ENCODE measurements around the gene BIRC5. TPM values are rescaled to one million over a fixed set of nuclear protein-coding genes. Genes with fewer than 3 reads are reported as not detected.

BIRC5 gene
- total and polyA plus RNA-seq, 8 donors, result 4.8 to 43.4 (median 23.7) TPM

DNA sequence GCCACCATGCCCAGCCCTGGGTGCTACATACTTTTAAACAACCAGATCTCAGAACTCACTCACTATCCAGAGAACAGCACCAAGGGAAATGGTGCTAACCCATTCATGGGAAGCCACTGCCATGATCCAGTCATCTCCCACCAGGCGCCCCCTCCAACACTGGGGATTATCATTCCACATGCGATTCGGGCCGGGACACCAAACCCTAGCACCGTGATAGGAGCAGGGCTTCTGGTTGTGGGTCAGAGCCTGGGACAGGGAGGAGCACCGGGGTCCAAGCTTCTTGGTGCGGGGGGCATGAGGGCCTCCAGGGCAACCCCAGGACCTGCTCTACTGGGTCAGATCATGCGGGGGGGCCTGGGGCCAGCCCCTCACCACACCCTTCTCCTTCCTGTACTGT lies 21.8 kb downstream of the BIRC5 start:
- H3K9me3 ChIP-seq, result no peaks in the 10 kb centered on the region
- no peak for ATAC-seq
- TF ChIP-seq CTCF (IDR thresholded peaks at IDR 0.05), result no peak
- H3K4me1 ChIP-seq, result peaks cover 0 to 9% of the 10 kb centered on the region in 2 donors
- H3K4me3 ChIP-seq, result no peak overlapping the region
- intact Hi-C loops (cut with DNase I), result no loop called here
- no peak for DNase-seq
- H3K36me3 ChIP-seq, result no peaks in the 10 kb centered on the region
- peaks cover 23 to 32% of the 10 kb centered on the region in 2 donors for H3K27me3 ChIP-seq
- H3K27ac ChIP-seq, result no peak overlapping the region

DNA sequence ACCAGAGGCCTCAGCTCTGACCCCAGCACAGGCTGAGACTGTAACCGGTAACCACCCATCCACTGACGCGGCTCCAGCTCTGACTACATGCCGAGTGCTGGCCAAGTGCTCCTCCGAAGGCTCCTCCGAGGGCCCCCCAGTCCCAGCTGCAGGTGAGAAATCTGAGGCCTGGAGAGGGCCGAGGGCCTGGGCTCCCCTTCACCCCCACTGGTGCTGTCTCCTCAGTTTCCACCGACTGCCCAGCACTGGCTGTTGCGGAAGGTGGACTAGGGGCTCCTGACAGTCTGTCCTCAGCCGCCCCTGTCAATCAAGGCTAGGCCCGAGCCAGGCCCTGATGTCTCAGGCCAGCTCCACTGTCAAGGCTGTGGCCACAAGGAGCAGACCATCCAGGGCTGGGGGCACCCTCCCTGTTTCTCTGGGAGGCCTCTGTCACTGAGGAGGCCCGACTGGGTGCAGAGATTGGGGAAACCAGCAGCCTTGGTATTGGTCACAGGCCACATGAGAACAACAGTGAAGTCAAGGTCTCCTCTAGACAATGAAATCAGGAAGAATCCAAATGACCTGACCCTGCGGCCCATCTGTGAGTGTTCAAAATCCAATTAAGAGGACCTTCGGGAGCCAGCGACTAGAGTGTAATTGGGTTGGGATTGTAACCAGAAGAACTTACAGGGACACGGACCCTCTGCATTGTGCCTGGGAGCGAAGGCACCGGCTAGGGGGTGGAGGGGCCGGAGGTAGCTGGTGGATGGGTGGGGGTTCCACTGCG lies 22.5 kb downstream of the BIRC5 start:
- H3K27ac ChIP-seq, result no peak overlapping the region
- DNase-seq (peak in 1 of 4 donors; percentile 58), ATAC-seq (no peak)
- no peak overlapping the region for H3K4me3 ChIP-seq
- intact Hi-C loops (cut with DNase I), result no loop called here
- peaks cover 0 to 6% of the 10 kb centered on the region in 2 donors for H3K4me1 ChIP-seq
- H3K9me3 ChIP-seq, result no peaks in the 10 kb centered on the region
- H3K27me3 ChIP-seq, result peaks cover 17 to 25% of the 10 kb centered on the region in 2 donors
- no peak for TF ChIP-seq CTCF (IDR thresholded peaks at IDR 0.05)
- no peaks in the 10 kb centered on the region for H3K36me3 ChIP-seq

- H3K4me1 ChIP-seq, result no peaks in the 10 kb centered on the region
- H3K36me3 ChIP-seq, result no peaks in the 10 kb centered on the region
- no peak overlapping the region for H3K4me3 ChIP-seq
- peaks cover 8 to 16% of the 10 kb centered on the region in 2 donors for H3K27me3 ChIP-seq
- no peak for TF ChIP-seq CTCF (IDR thresholded peaks at IDR 0.05)
- no peak overlapping the region for H3K27ac ChIP-seq
- H3K9me3 ChIP-seq, result no peaks in the 10 kb centered on the region
- DNase-seq (peak in 1 of 4 donors; percentile 51), ATAC-seq (no peak)
- intact Hi-C loops (cut with DNase I), result no loop called here
These were observed 23.5 kb downstream of the BIRC5 start for GRCh38 chr17:78237401-78238012.

DNA sequence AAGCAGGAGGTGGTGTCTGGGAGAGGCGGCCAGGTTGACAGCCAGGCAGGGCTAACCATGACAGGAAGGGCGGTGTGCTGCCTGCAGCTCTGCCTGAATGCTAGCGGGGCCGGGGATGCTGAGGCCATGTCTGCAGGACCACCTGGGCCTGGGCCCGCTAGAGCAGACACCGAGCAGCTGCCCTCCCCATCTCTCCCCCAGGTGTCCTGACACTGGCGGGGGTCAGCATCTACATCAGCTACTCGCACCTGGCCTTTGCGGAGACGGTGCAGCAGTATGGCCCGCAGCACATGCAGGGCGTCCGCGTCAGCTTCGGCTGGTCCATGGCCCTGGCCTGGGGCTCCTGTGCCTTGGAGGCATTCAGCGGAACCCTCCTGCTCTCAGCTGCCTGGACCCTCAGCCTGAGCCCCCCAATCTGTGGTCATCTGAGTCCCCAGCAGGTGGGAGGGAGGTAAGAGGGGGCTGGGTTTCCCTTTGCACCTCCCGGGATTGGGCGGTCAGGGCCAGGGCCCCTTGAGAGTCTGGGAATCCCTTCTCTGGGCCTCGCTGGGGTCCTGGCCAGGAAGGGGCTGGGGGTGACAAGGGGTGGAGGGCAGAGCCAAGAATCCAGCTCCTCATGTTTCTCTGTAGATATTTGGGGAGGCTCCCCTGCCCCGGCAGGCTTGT lies 24.9 kb downstream of the BIRC5 start:
- intact Hi-C loops (cut with DNase I), result no loop called here
- DNase-seq (peak in 1 of 4 donors; percentile 73), ATAC-seq (no peak)

More for the DNA sequence above, 24.9 kb downstream of the BIRC5 start:
- no peak for TF ChIP-seq CTCF (IDR thresholded peaks at IDR 0.05)
- H3K36me3 ChIP-seq, result no peaks in the 10 kb centered on the region
- no peaks in the 10 kb centered on the region for H3K4me1 ChIP-seq
- no peaks in the 10 kb centered on the region for H3K9me3 ChIP-seq
- no peak overlapping the region for H3K27ac ChIP-seq
- H3K4me3 ChIP-seq, result no peak overlapping the region
- H3K27me3 ChIP-seq, result peaks cover 0 to 1% of the 10 kb centered on the region in 2 donors

Measured in left lung (tissue), 10 donors.